ENCODE results near the gene KRTAP4-4. TPM values are rescaled to one million over a fixed set of nuclear protein-coding genes. Genes with fewer than 3 reads are reported as not detected.

The KRTAP4-4 gene
- total and polyA plus RNA-seq, 2 of the 4 experiments (the other 2 are of a cell fraction): not detected

DNA sequence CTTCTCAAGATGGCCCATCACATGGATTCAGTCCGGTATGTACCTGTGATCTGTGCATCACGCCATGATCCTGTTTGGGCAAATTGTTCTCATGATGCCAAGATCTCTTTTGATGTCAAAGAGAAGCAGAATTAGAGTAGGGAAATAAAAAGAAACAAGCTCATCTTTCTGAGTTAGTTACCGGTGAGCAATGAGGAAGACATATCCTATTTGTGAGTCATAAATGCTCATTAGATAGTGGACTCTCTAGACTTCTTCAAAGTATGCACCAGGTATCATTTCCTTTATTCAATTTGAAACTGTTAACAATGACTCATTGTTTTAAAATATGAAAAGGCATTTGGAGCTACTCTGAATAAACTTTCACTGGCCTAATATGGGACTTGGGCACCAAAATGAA is 28.6 kb downstream of the KRTAP4-4 start:
- Histone ChIP-seq H2AK5ac (ENCODE audit: low read depth, low read length) (peak overlapping the region; percentile 85), H3K9ac (ENCODE audit: low read depth, low read length) (no peak overlapping the region), H3K4me3 (ENCODE audit: insufficient read depth, low read depth, low read length) (no peak overlapping the region), H2BK120ac (ENCODE audit: low read depth, low read length) (peak overlapping the region; percentile 91), H4K20me1 (ENCODE audit: insufficient read depth, low read length) (no peaks in the 10 kb centered on the region), H3K4me2 (ENCODE audit: low read depth, low read length) (peak overlapping the region; percentile 76; the same call in 1 of the 2 replicates), H4K91ac (ENCODE audit: insufficient read depth, low read depth, low read length) (peak overlapping the region; percentile 74), H3K56ac (ENCODE audit: extremely low read depth, insufficient read depth, low read length) (no peak overlapping the region), H3K79me1 (ENCODE audit: low read depth in 1 of 2, low read length in 2 of 2) (no peaks in the 10 kb centered on the region), H2BK5ac (ENCODE audit: low read depth, low read length, poor library complexity, severe bottlenecking) (peak overlapping the region; percentile 98), H3K14ac (replicated peaks; ENCODE audit: low read depth, low read length) (peak overlapping the region; percentile 35), H4K5ac (ENCODE audit: low read depth, low read length) (peak overlapping the region; percentile 95; the same call in 1 of the 2 replicates), H3K4ac (ENCODE audit: low read depth, low read length) (peak overlapping the region; percentile 77), H4K8ac (ENCODE audit: low read depth in 2 of 2, low read length in 2 of 2) (peak overlapping the region; percentile 31 to 90), H3K18ac (ENCODE audit: low read depth, low read length) (peak overlapping the region; percentile 98; the same call in 1 of the 2 replicates), H2AK9ac (replicated peaks; ENCODE audit: low read depth, low read length, poor library complexity) (no peak overlapping the region), H3K27me3 (ENCODE audit: control insufficient read depth, insufficient read depth, low read length) (no peaks in the 10 kb centered on the region), H3K27ac (ENCODE audit: insufficient read depth, low read length) (peak overlapping the region; percentile 16; the same call in 1 of the 2 replicates), H3K4me1 (ENCODE audit: control insufficient read depth, insufficient read depth, low read length) (peaks cover 4% of the 10 kb centered on the region), H2BK20ac (ENCODE audit: low read depth, low read length) (peak overlapping the region; percentile 92), H3K36me3 (ENCODE audit: control insufficient read depth, insufficient read depth, low read length) (no peaks in the 10 kb centered on the region), H2BK15ac (ENCODE audit: low read depth, low read length) (peak overlapping the region; percentile 72; the same call in 2 of the 3 replicates), H3K9me1 (ENCODE audit: insufficient read depth, low read length) (no peaks in the 10 kb centered on the region), H3K23ac (ENCODE audit: low read depth, low read length) (no peak overlapping the region), H3K9me3 (ENCODE audit: control insufficient read depth, insufficient read depth, low read length) (no peaks in the 10 kb centered on the region), H2AFZ (replicated peaks; ENCODE audit: low read length, poor library complexity) (no peak overlapping the region)
- intact Hi-C loops (cut with micrococcal nuclease) (no loop called here), dilution Hi-C loops (cut with HindIII; ENCODE audit: low sequenced_read_pairs, unreplicated experiment) (no loop called here), in situ Hi-C loops (cut with MboI; ENCODE audit: low sequenced_read_pairs) (no loop called here)
- DNase-seq (peak; percentile 67), ATAC-seq (ENCODE audit: low read depth) (peak; percentile 65; the same call in 1 of the 2 replicates)
- WGBS, 2 experiments (ENCODE audit: extremely low coverage in 2 of 2, insufficient read length in 1 of 2): no CpG with 5 or more reads among the region's 3 CpGs
- ChIA-PET POLR2A (ENCODE audit: unreplicated experiment) (no interaction called here), CTCF (interaction anchor here (1.0 kb wide), 1 partner anchor 198 kb away, joined by 3 read pairs; no protein-coding TSS in a partner anchor)
- no TSS peak for BruUV-seq (replicated peaks)
- peak; percentile 57; the same call in 1 of the 2 replicates for TF ChIP-seq FOS (IDR thresholded peaks at IDR 0.05; ENCODE audit: low read depth, low read length)
- TF ChIP-seq, protein P1, sequence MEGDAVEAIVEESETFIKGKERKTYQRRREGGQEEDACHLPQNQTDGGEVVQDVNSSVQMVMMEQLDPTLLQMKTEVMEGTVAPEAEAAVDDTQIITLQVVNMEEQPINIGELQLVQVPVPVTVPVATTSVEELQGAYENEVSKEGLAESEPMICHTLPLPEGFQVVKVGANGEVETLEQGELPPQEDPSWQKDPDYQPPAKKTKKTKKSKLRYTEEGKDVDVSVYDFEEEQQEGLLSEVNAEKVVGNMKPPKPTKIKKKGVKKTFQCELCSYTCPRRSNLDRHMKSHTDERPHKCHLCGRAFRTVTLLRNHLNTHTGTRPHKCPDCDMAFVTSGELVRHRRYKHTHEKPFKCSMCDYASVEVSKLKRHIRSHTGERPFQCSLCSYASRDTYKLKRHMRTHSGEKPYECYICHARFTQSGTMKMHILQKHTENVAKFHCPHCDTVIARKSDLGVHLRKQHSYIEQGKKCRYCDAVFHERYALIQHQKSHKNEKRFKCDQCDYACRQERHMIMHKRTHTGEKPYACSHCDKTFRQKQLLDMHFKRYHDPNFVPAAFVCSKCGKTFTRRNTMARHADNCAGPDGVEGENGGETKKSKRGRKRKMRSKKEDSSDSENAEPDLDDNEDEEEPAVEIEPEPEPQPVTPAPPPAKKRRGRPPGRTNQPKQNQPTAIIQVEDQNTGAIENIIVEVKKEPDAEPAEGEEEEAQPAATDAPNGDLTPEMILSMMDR (conservative IDR thresholded peaks at IDR 0.05; ENCODE audit: low read depth, low read length): no peak
